LNCAP (cell line): ENCODE measurements around the gene SKOR2.
A peak's percentile ranks its signal among the peaks of the same experiment; 100 is the strongest.

Experiments
- TF ChIP-seq, protein P1 (sequence below): fragments of 450-650 bp; IDR thresholded peaks from 2 replicates; pipeline ENCODE4 v1.5.1; 2017; ENCODE audit warnings: mild to moderate bottlenecking

SKOR2 gene

DNA sequence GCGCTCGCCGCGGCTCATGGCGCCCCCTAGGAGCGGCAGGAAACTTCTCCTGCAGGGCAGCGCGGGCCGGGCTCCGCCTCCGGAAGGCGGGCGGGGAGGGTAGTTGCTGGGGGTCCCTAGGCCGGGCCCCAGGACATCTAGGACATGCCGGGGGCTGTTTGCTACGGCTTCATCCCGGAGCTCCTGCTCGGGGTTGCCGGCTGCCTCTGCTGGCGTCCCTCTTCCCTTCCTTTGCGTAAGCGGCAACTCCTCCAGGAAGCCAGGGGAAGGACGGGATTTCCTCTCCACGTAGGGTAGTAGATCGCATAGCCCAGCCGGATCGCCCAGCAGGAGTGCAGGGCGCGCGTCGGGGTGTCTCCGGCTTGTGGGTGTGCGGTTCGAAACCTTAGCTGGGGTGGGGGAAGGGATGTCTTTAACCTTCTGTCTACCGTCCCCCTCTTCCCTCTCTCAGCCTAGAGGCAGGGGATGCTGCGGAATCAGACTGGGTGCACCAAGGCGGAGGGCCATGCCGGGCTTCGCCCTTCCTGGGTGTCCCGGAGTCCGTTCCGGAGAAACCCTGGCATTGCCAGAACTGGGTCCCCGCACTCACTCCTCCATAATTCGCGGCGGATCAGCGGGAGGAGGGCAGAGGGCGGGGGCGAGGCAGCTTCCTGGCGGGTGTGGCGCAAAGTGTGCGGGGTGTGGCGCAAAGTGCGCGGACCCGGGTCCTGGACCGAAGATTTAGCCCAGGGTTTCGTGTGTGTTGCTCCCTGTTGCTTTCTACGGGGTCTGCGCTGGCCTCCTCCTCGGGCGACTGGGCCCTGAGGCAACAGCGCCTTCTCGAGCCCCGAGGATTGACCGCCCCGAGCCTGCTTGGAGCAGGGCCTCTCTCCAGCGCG, 12.2 kb upstream of the SKOR2 start:
- TF ChIP-seq, protein P1, sequence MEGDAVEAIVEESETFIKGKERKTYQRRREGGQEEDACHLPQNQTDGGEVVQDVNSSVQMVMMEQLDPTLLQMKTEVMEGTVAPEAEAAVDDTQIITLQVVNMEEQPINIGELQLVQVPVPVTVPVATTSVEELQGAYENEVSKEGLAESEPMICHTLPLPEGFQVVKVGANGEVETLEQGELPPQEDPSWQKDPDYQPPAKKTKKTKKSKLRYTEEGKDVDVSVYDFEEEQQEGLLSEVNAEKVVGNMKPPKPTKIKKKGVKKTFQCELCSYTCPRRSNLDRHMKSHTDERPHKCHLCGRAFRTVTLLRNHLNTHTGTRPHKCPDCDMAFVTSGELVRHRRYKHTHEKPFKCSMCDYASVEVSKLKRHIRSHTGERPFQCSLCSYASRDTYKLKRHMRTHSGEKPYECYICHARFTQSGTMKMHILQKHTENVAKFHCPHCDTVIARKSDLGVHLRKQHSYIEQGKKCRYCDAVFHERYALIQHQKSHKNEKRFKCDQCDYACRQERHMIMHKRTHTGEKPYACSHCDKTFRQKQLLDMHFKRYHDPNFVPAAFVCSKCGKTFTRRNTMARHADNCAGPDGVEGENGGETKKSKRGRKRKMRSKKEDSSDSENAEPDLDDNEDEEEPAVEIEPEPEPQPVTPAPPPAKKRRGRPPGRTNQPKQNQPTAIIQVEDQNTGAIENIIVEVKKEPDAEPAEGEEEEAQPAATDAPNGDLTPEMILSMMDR = peak; percentile 29

DNA sequence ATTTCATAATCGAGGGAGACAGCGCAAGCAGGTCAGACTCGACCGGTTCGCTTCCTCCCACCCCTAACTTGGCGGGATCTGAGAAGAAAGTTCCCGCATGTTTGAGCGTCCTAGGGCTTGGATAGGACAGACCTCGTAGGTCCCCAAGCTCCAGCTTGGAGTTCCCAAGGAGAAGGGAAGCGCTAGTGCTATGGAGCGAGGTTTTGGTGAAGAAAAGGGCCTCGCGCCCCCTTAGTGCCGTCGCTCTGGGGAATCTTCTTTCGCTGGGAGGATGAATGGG, 11.6 kb upstream of the SKOR2 start:
- TF ChIP-seq, protein P1 = no peak

- TF ChIP-seq, protein P1 = no peak
Observed at GRCh38 chr18:47262301-47263149, 11.1 kb upstream of the SKOR2 start.

- TF ChIP-seq, protein P1 = no peak
Observed at GRCh38 chr18:47261902-47262300, 10.4 kb upstream of the SKOR2 start.

DNA sequence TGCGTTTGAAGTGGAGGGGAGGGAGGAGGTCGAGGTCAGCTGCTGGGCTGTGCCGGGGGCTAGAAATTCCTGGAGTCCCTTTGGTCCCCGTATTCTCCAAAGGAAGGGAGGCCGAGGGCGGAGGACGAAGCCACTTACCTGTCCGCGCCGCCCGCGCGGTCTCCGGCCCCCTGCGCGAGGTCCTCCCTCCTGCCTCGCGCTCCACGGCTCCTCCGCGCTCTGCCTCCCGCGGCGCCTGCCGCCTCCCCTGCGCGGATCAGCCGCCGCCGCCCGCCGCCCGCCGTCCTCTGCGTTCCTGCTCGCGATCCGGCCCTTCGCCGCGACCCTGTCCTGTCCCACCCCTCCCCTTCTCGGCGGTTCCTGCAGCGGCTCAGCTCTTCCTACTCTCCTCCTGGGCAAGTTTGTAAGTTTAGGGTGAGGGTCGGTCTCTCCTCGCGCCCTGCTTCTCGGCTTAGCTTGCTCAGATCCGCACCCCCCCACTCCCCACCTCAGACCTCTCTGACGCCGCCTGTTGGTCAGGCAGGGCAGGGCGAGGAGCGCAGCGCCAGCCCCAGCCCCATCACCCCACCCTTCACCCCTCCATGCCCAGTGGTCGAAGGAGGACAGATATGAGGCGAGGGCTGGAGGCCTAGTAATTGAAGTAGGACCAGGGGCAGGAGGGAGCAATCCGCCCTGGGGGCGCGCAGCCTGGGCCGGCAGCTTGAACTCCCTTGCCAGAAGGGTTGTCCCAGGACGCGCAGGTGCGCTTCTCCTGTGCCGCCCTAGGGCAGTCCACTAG, 9.7 kb upstream of the SKOR2 start:
- TF ChIP-seq, protein P1 = peak; percentile 27; the same call in 1 of the 2 replicates

- TF ChIP-seq, protein P1 = no peak
Observed at GRCh38 chr18:47260120-47260923, 8.9 kb upstream of the SKOR2 start.
